HepG2 (cell line): ENCODE data around the gene TMEM53. TPM values are rescaled to one million over a fixed set of nuclear protein-coding genes. Genes with fewer than 3 reads are reported as not detected.

Experiments
- BRF2 ChIP-seq: sonication (generic); formaldehyde crosslinking; IDR thresholded peaks from 2 replicates; pipeline ENCODE4 v1.8.1; 2022; ENCODE audit warnings: mild to moderate bottlenecking, missing genetic modification reagents
- CBX1 ChIP-seq: IDR thresholded peaks from one replicate; pipeline ENCODE4 v1.6.1; 2016; ENCODE audit warnings: antibody characterized with exemption, low read depth
- CCDC6 ChIP-seq: sonication (generic); formaldehyde crosslinking; IDR thresholded peaks from 2 replicates; pipeline ENCODE4 v1.8.1; 2022; ENCODE audit warnings: mild to moderate bottlenecking, missing genetic modification reagents, moderate library complexity
- CREB1 ChIP-seq, 2 experiments: fragments of 450-650 bp in 1 of 2; IDR thresholded peaks; 2 replicates each; pipeline ENCODE4 v1.6.1; 2016 to 2017; ENCODE audit warnings: control low read depth in 1 of 2, mild to moderate bottlenecking in 1 of 2, missing compliant biosample characterization in 1 of 2, missing genetic modification characterization in 1 of 2
- MAFF ChIP-seq: IDR thresholded peaks from 2 replicates; pipeline ENCODE4 v1.6.1; 2011; ENCODE audit warnings: low read depth, low read length, improper control_type of control experiment
- MYPOP ChIP-seq: sonication (generic); formaldehyde crosslinking; IDR thresholded peaks from 2 replicates; pipeline ENCODE4 v1.8.1; 2023; ENCODE audit warnings: mild to moderate bottlenecking, moderate library complexity, missing genetic modification reagents
- PRPF4 ChIP-seq: fragments of 200-400 bp; formaldehyde crosslinking; IDR thresholded peaks from 2 replicates; pipeline ENCODE4 v1.6.1; 2016; ENCODE audit warnings: low read length, low read depth; ENCODE audit not compliant: poor library complexity, severe bottlenecking
- RCOR2 ChIP-seq: IDR thresholded peaks from 2 replicates; pipeline ENCODE4 v1.6.1; 2016; ENCODE audit warnings: missing biosample characterization, missing genetic modification reagents
- SP4 ChIP-seq: sonication (generic); formaldehyde crosslinking; IDR thresholded peaks from 2 replicates; pipeline ENCODE4 v1.8.1; 2023; ENCODE audit warnings: mild to moderate bottlenecking, missing genetic modification reagents
- TP53 ChIP-seq: sonication (generic); formaldehyde crosslinking; conservative IDR thresholded peaks from 2 replicates; pipeline ENCODE4 v1.4.0; 2020; ENCODE audit warnings: missing genetic modification reagents
- ZNF256 ChIP-seq: sonication (generic); formaldehyde crosslinking; conservative IDR thresholded peaks from 2 replicates; pipeline ENCODE4 v1.4.0; 2020; ENCODE audit warnings: missing genetic modification reagents
- ZNF331 ChIP-seq: sonication (generic); formaldehyde crosslinking; IDR thresholded peaks from 2 replicates; pipeline ENCODE4 v1.4.0; 2020; ENCODE audit warnings: missing genetic modification reagents
- ZNF672 ChIP-seq: sonication (generic); formaldehyde crosslinking; IDR thresholded peaks from 2 replicates; pipeline ENCODE4 v1.8.1; 2022; ENCODE audit warnings: missing genetic modification reagents
- ZNF784 ChIP-seq: sonication (generic); formaldehyde crosslinking; IDR thresholded peaks from 2 replicates; pipeline ENCODE4 v1.5.1; 2020; ENCODE audit warnings: missing genetic modification reagents, mild to moderate bottlenecking, borderline replicate concordance
- ZSCAN25 ChIP-seq: sonication (generic); formaldehyde crosslinking; IDR thresholded peaks from 2 replicates; pipeline ENCODE4 v1.8.0; 2022; ENCODE audit warnings: mild to moderate bottlenecking, missing genetic modification reagents
- ZSCAN29 ChIP-seq: sonication (generic); formaldehyde crosslinking; conservative IDR thresholded peaks from 2 replicates; pipeline ENCODE4 v1.4.0; 2020; ENCODE audit warnings: mild to moderate bottlenecking, missing genetic modification reagents
- polyA plus RNA-seq, 8 experiments: library from polyadenylated mRNA; depleted of rRNA in 3 of 8; stranded (reverse) in 7 of 8; unstranded in 1 of 8; fragments of >200 nt; fragmentation: Illumina TruSeq in 4 of 8; extraction: Trizol in 4 of 8; gene quantifications; 2 replicates each; pipeline versions ENCODE4 v1.2.1 to v1.2.3, GENCODE V29; 2011 to 2016; ENCODE audit warnings: low read depth in 4 of 8, missing spikeins in 1 of 8, mixed read lengths in 1 of 8; ENCODE audit not compliant: insufficient read depth in 1 of 8
- total RNA-seq, 5 experiments: library from RNA; depleted of rRNA; stranded (reverse); fragments of >200 nt; fragmentation: Illumina TruSeq; extraction: Trizol; gene quantifications; 2 replicates each; pipeline ENCODE4 v1.2.3, GENCODE V29; 2016; ENCODE audit warnings: low read depth in 1 of 5

The TMEM53 gene
- total and polyA plus RNA-seq, 2 of the 13 experiments (the other 11 are each of a cell fraction or from before 2014, with no cell fraction given), result 12.6 to 20.2 TPM

DNA sequence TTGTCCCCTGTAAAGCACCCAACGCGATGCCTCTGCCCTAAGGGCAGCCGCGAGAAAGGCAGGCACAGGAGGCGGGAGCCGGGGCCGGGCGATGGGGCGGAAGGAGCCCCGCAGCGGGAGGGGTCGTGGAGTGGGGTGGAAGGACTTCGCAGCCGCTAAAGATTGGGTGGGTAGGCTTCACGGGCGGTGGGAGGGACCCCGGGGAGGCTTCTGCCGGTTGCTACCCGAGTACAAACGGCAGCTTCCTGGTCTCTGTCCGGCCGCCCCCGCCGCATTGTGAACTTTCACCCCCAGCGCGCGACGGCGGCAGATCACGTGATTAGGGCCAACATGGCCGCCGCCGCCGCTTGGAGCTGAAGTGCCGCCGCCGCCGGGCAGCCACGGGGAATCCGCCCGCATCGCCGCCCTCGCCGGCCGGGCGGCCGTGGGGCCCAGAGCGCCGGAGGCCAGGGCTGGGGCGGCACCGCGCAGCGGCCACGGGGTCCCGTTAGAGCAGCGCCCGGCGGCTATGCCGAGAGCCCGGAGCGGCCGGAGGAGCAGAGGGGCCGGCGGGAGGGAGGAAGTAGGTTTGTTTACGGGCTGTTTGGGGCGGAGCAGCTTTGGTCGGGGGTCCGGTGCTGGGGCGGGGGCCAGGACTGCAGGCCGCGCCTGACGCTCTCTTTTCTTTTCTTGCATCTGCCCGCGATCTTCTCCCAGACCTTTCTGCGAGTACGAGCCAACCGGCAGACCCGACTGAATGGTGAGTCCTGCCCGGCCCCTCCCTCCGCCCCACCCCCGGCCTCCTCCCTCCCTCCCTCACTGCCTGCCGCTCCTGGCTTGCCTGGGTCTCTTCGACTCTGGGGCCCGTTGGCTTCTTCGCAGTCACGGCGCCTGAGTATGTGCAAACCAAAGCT lies 42.4 kb downstream of the TMEM53 start (continued):
- TF ChIP-seq ZNF256 (CRISPR knock-in tag) (no peak), ZNF784 (no peak), SP4 (CRISPR knock-in tag) (peak; percentile 59; the same call in 1 of the 2 replicates), MYPOP (CRISPR knock-in tag) (0 out of 2 replicates have a peak, but pooled peaks have one; percentile 35), CBX1 (no peak), BRF2 (peak; percentile 51; the same call in 1 of the 2 replicates), CREB1 (IDR thresholded peaks at IDR 0.05) (no peak), CREB1 (CRISPR knock-in tag; IDR thresholded peaks at IDR 0.05) (peak; percentile 35; the same call in 1 of the 2 replicates), ZNF672 (CRISPR knock-in tag) (no peak), ZNF331 (CRISPR knock-in tag) (peak; percentile 39; the same call in 1 of the 2 replicates), ZSCAN25 (CRISPR knock-in tag) (no peak; the same call in 1 of the 2 replicates), MAFF (no peak), CCDC6 (CRISPR knock-in tag) (peak; percentile 86), RCOR2 (CRISPR knock-in tag) (no peak), ZSCAN29 (CRISPR knock-in tag) (no peak), TP53 (CRISPR knock-in tag) (no peak), PRPF4 (no peak)
